Esophagus squamous epithelium (tissue), 4 donors: ENCODE data around the gene GXYLT2.

Experiments used
- CTCF ChIP-seq, 6 experiments: fragments of 450-650 bp in 4 of 6; fragments of 200-600 bp in 2 of 6; sonication (generic) in 2 of 6; IDR thresholded peaks; one replicate each; pipeline ENCODE4 v1.5.1; 2016 to 2019; ENCODE audit warnings: antibody characterized with exemption in 6 of 6, mild to moderate bottlenecking in 4 of 6, moderate library complexity in 4 of 6
- POLR2A ChIP-seq, 4 donors: fragments of 450-650 bp; IDR thresholded peaks; one replicate each; pipeline ENCODE4 v1.6.1; 2017; ENCODE audit warnings: antibody characterized with exemption in 4 of 4, mild to moderate bottlenecking in 4 of 4, moderate library complexity in 3 of 4

GRCh38 chr3:72887705-72888545 lies at the start of gene GXYLT2:
- no peak for TF ChIP-seq CTCF (IDR thresholded peaks at IDR 0.05)
- TF ChIP-seq POLR2A (IDR thresholded peaks at IDR 0.05) = no peak
